ENCODE results near the gene KRCC1. TPM values are rescaled to one million over a fixed set of nuclear protein-coding genes. Genes with fewer than 3 reads are reported as not detected.
A peak's percentile ranks its signal among the peaks of the same experiment; 100 is the strongest.
"Not testable (repeated sequence)": the region's sequence is repeated elsewhere in the genome, so short reads cannot be mapped to it uniquely, and the experiment has no call there.

Gene KRCC1
- polyA plus RNA-seq, 3 donors = 10.8 to 31.6 (median 24.7) TPM

- H3K4me2 ChIP-seq (replicated peaks; ENCODE audit: extremely low read depth, low read length, poor library complexity, severe bottlenecking) = no peak overlapping the region
- no peak overlapping the region for H3K9ac ChIP-seq (ENCODE audit: insufficient read depth, low read length, poor library complexity, severe bottlenecking)
- intact Hi-C loops (cut with micrococcal nuclease) = loop anchor here in 1 of 2 donors (10.0 kb wide), 1 partner anchor 575 kb away; the partner anchor contains the start of gene EIF2AK3
- H2AFZ ChIP-seq (ENCODE audit: insufficient read depth, low read depth, low read length, poor library complexity, severe bottlenecking) = no peak overlapping the region
- no peaks in the 10 kb centered on the region for H3K9me3 ChIP-seq (replicated peaks in 1 of 2; ENCODE audit: control insufficient read depth in 1 of 2, insufficient read depth in 1 of 2, low read length in 2 of 2)
- H3K27ac ChIP-seq (ENCODE audit: low read depth in 1 of 2, low read length in 2 of 2) = no peak overlapping the region
- Mint-ChIP-seq H3K36me3 (peaks cover 14 to 16% of the 10 kb centered on the region in 2 donors), H3K9me3 (no peaks in the 10 kb centered on the region), H3K4me3 (no peak overlapping the region), H3K27me3 (ENCODE audit: low read depth in 3 of 3) (no peaks in the 10 kb centered on the region), H3K27ac (peak overlapping the region in 2 of 7 donors; percentile 57 to 67), H3K4me1 (peaks cover 27% of the 10 kb centered on the region)
- no peaks in the 10 kb centered on the region for H3K27me3 ChIP-seq (ENCODE audit: control insufficient read depth in 2 of 2, insufficient read depth in 2 of 2, low read length in 2 of 2)
- peaks cover 81% of the 10 kb centered on the region for H3K79me2 ChIP-seq (ENCODE audit: insufficient read depth, low read length)
- WGBS (ENCODE audit: insufficient coverage) = no CpG with 5 or more reads among the region's 1 CpG
- H3K4me3 ChIP-seq (replicated peaks in 1 of 3; ENCODE audit: low read depth in 2 of 3, low read length in 3 of 3) = no peak overlapping the region
- H3K4me1 ChIP-seq (ENCODE audit: control insufficient read depth in 1 of 2, insufficient read depth in 2 of 2, low read length in 2 of 2) = peaks cover 17 to 18% of the 10 kb centered on the region in 2 donors
- H4K20me1 ChIP-seq (ENCODE audit: insufficient read depth, low read length) = peaks cover 50% of the 10 kb centered on the region
- H3K36me3 ChIP-seq (replicated peaks in 1 of 2; ENCODE audit: control insufficient read depth in 1 of 2, insufficient read depth in 2 of 2, low read length in 2 of 2) = peaks cover 0 to 4% of the 10 kb centered on the region in 2 donors
- DNase-seq = no peak
- no peak for TF ChIP-seq CTCF (IDR thresholded peaks at IDR 0.05)
Observed at GRCh38 chr2:88049622-88050021, 6.0 kb downstream of the KRCC1 start.

- Mint-ChIP-seq H3K27ac (no peak overlapping the region), H3K9me3 (no peaks in the 10 kb centered on the region), H3K4me1 (peaks cover 18% of the 10 kb centered on the region), H3K4me3 (no peak overlapping the region), H3K36me3 (peaks cover 16 to 20% of the 10 kb centered on the region in 2 donors), H3K27me3 (ENCODE audit: low read depth in 3 of 3) (no peaks in the 10 kb centered on the region)
- intact Hi-C loops (cut with micrococcal nuclease) = no loop called here
- Histone ChIP-seq H3K4me2 (replicated peaks; ENCODE audit: extremely low read depth, low read length, poor library complexity, severe bottlenecking) (no peak overlapping the region), H3K27me3 (ENCODE audit: control insufficient read depth in 2 of 2, insufficient read depth in 2 of 2, low read length in 2 of 2) (no peaks in the 10 kb centered on the region), H3K27ac (ENCODE audit: low read depth in 1 of 2, low read length in 2 of 2) (no peak overlapping the region), H3K4me1 (ENCODE audit: control insufficient read depth in 1 of 2, insufficient read depth in 2 of 2, low read length in 2 of 2) (peaks cover 7% of the 10 kb centered on the region in 2 donors), H3K4me3 (replicated peaks in 1 of 3; ENCODE audit: low read depth in 2 of 3, low read length in 3 of 3) (no peak overlapping the region), H3K79me2 (ENCODE audit: insufficient read depth, low read length) (peaks cover 81% of the 10 kb centered on the region), H2AFZ (ENCODE audit: insufficient read depth, low read depth, low read length, poor library complexity, severe bottlenecking) (no peak overlapping the region), H3K9ac (ENCODE audit: insufficient read depth, low read length, poor library complexity, severe bottlenecking) (no peak overlapping the region), H3K36me3 (replicated peaks in 1 of 2; ENCODE audit: control insufficient read depth in 1 of 2, insufficient read depth in 2 of 2, low read length in 2 of 2) (peaks cover 4 to 12% of the 10 kb centered on the region in 2 donors), H3K9me3 (replicated peaks in 1 of 2; ENCODE audit: control insufficient read depth in 1 of 2, insufficient read depth in 1 of 2, low read length in 2 of 2) (no peaks in the 10 kb centered on the region), H4K20me1 (ENCODE audit: insufficient read depth, low read length) (peaks cover 60% of the 10 kb centered on the region)
- no CpG with 5 or more reads among the region's 3 CpGs for WGBS (ENCODE audit: insufficient coverage)
- DNase-seq = no peak
- TF ChIP-seq CTCF (IDR thresholded peaks at IDR 0.05) = no peak
Observed at GRCh38 chr2:88048541-88048940, 7.0 kb downstream of the KRCC1 start.

- WGBS (ENCODE audit: insufficient coverage) = 100% methylated on average over 1 of the region's 6 CpGs
- H3K27ac ChIP-seq (ENCODE audit: low read depth in 1 of 2, low read length in 2 of 2); H3K4me3 Mint-ChIP-seq; H3K4me1 ChIP-seq (ENCODE audit: control insufficient read depth in 1 of 2, insufficient read depth in 2 of 2, low read length in 2 of 2); DNase-seq; H3K9me3 ChIP-seq (replicated peaks in 1 of 2; ENCODE audit: control insufficient read depth in 1 of 2, insufficient read depth in 1 of 2, low read length in 2 of 2); intact Hi-C loops (cut with micrococcal nuclease); H3K4me2 ChIP-seq (replicated peaks; ENCODE audit: extremely low read depth, low read length, poor library complexity, severe bottlenecking); H3K27ac Mint-ChIP-seq; H2AFZ ChIP-seq (ENCODE audit: insufficient read depth, low read depth, low read length, poor library complexity, severe bottlenecking); H3K9ac ChIP-seq (ENCODE audit: insufficient read depth, low read length, poor library complexity, severe bottlenecking); H3K4me3 ChIP-seq (replicated peaks in 1 of 3; ENCODE audit: low read depth in 2 of 3, low read length in 3 of 3); H3K27me3 Mint-ChIP-seq (ENCODE audit: low read depth in 3 of 3); H3K27me3 ChIP-seq (ENCODE audit: control insufficient read depth in 2 of 2, insufficient read depth in 2 of 2, low read length in 2 of 2); H3K9me3 Mint-ChIP-seq: not testable (repeated sequence)
- Histone ChIP-seq H3K79me2 (ENCODE audit: insufficient read depth, low read length) (peaks cover 67% of the 10 kb centered on the region), H4K20me1 (ENCODE audit: insufficient read depth, low read length) (peaks cover 74% of the 10 kb centered on the region), H3K36me3 (replicated peaks in 1 of 2; ENCODE audit: control insufficient read depth in 1 of 2, insufficient read depth in 2 of 2, low read length in 2 of 2) (peaks cover 8 to 12% of the 10 kb centered on the region in 2 donors)
- H3K4me1 Mint-ChIP-seq = peaks cover 10% of the 10 kb centered on the region
- H3K36me3 Mint-ChIP-seq = peaks cover 17 to 25% of the 10 kb centered on the region in 2 donors
Observed at GRCh38 chr2:88045561-88045960, 10.0 kb downstream of the KRCC1 start.
